Endodermal cell (in vitro differentiated cells): Measurements from ENCODE around the gene RALGAPA1. TPM values are rescaled to one million over a fixed set of nuclear protein-coding genes. Genes with fewer than 3 reads are reported as not detected.
"Not testable (repeated sequence)": the region's sequence is repeated elsewhere in the genome, so short reads cannot be mapped to it uniquely, and the experiment has no call there.

Experiments
- DNase-seq: peaks from one replicate; pipeline ENCODE4 v3.0.0-alpha.2; 2017
- H3K27ac ChIP-seq: 2 replicates; pipeline ENCODE4 v1.5.1; 2013; ENCODE audit warnings: mild to moderate bottlenecking, low read depth, low read length, moderate library complexity
- H3K27me3 ChIP-seq: 2 replicates; pipeline ENCODE4 v1.6.1; 2013; ENCODE audit warnings: mild to moderate bottlenecking, low read length, moderate library complexity; ENCODE audit not compliant: insufficient read depth, control insufficient read depth, poor library complexity, severe bottlenecking
- H3K36me3 ChIP-seq: 2 replicates; pipeline ENCODE4 v1.7.0; 2013; ENCODE audit warnings: mild to moderate bottlenecking, low read length, moderate library complexity; ENCODE audit not compliant: control insufficient read depth, insufficient read depth
- H3K4me1 ChIP-seq: one replicate; pipeline ENCODE4 v1.7.0; 2013; ENCODE audit warnings: low read length; ENCODE audit not compliant: control insufficient read depth, insufficient read depth
- H3K4me3 ChIP-seq: 2 replicates; pipeline ENCODE4 v1.5.1; 2013; ENCODE audit warnings: mild to moderate bottlenecking, low read length, moderate library complexity
- H3K9ac ChIP-seq: 2 replicates; pipeline ENCODE4 v1.6.1; 2013; ENCODE audit warnings: mild to moderate bottlenecking, low read length, moderate library complexity; ENCODE audit not compliant: poor library complexity, severe bottlenecking; ENCODE audit errors: extremely low read depth
- H3K9me3 ChIP-seq: 2 replicates; pipeline ENCODE4 v1.6.1; 2013; ENCODE audit warnings: mild to moderate bottlenecking, low read length, moderate library complexity; ENCODE audit not compliant: control insufficient read depth
- H3K27ac Mint-ChIP-seq: 2 replicates; pipeline ENCODE4 v1.8.0; 2020; ENCODE audit warnings: mixed read lengths
- H3K27me3 Mint-ChIP-seq: 2 replicates; pipeline ENCODE4 v1.8.0; 2021; ENCODE audit warnings: mild to moderate bottlenecking, mixed read lengths; ENCODE audit not compliant: insufficient read depth
- H3K36me3 Mint-ChIP-seq: 2 replicates; pipeline ENCODE4 v1.8.0; 2020; ENCODE audit warnings: low read depth, mixed read lengths
- H3K4me1 Mint-ChIP-seq: 2 replicates; pipeline ENCODE4 v1.8.0; 2020; ENCODE audit warnings: mixed read lengths
- H3K4me3 Mint-ChIP-seq: 2 replicates; pipeline ENCODE4 v1.8.0; 2020; ENCODE audit warnings: mild to moderate bottlenecking, moderate library complexity, mixed read lengths
- H3K9me3 Mint-ChIP-seq: 2 replicates; pipeline ENCODE4 v1.8.0; 2020; ENCODE audit warnings: mild to moderate bottlenecking, mixed read lengths
- whole genome bisulfite sequencing, 2 experiments: methylation state at CpG; one replicate each; pipeline versions ENCODE4 v1.1.5 to v1.1.7; 2013; ENCODE audit warnings: missing lambda C conversion rate in 2 of 2, mixed read lengths in 1 of 2; ENCODE audit not compliant: insufficient coverage in 1 of 2, insufficient read length in 1 of 2; 5-methylcytosine and 5-hydroxymethylcytosine counted together
- total RNA-seq, 2 donors: library from RNA; stranded (reverse); fragmentation: NEBNext Ultra II Directional in 1 of 2; extraction: Animal tissue kit (Norgen Biotek cat#: 25700) in 1 of 2; gene quantifications; 2 replicates in 1 of 2; 3 replicates in 1 of 2; pipeline ENCODE4 v1.2.1, GENCODE V29; 2021
- TF ChIP-seq, protein P1 (sequence below): fragments of 200-600 bp; sonication (generic); conservative IDR thresholded peaks from 2 replicates; pipeline ENCODE4 v1.5.0; 2021; ENCODE audit warnings: antibody characterized with exemption, mild to moderate bottlenecking

RALGAPA1 gene
- total RNA-seq, 2 donors from 2014 or later, result 31.2 to 36.3 TPM

DNA sequence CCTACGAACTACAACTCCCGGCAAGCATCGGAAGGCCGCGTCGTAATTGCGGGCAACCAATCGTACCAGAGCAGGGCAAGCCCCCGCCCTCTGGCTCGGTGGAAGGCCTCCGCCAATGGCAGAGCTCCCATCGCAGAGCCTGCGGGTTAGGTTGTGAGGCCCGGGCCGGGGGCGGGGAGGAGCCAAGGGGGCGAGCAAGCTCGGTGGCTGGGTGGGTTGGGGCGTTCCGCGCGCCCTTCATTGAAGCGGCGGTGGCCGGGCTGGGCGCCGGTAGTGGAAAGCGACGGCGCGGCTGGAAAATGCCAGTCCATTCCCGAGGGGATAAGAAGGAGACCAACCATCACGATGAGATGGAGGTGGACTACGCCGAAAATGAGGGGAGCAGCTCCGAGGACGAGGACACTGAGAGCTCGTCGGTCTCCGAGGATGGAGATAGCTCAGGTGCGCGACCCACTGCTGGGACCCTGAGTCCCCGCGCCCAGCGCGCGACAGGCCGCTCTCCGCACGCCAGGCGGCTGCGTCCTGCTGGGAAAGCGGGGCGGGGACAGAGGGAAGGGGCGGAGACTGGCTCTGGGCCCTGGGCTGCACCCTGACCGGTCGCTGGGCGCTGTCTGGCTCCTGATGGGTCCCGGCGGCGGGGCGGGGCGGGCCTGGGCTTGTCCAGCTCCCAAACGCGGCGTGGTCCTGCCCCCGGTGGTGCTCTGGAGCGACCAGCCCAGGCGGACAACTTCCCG, 17.3 kb upstream of the RALGAPA1 start, which contains the start of gene BRMS1L:
Gene BRMS1L (plus strand): TSS at position 121 of the 734 bp plus-strand sequence. CDS start 179 bp downstream, at position 300.
- Mint-ChIP-seq H3K36me3 (peaks cover 9% of the 10 kb centered on the region), H3K9me3 (no peaks in the 10 kb centered on the region), H3K27me3 (no peaks in the 10 kb centered on the region), H3K27ac (peak within 1 kb of the TSS; percentile 95), H3K4me3 (peak within 1 kb of the TSS; percentile 85), H3K4me1 (peaks cover 10% of the 10 kb centered on the region)
- Histone ChIP-seq H3K27ac (peak within 1 kb of the TSS; percentile 86), H3K36me3 (peaks cover 2% of the 10 kb centered on the region), H3K27me3 (no peaks in the 10 kb centered on the region), H3K9me3 (no peaks in the 10 kb centered on the region), H3K9ac (peak within 1 kb of the TSS; percentile 79), H3K4me3 (peak within 1 kb of the TSS; percentile 100), H3K4me1 (no peaks in the 10 kb centered on the region)
- WGBS, 2 experiments, result 0% methylated on average over 17 to 70 of the region's 70 CpGs
- DNase-seq, result peak; percentile 99
- TF ChIP-seq, protein P1, sequence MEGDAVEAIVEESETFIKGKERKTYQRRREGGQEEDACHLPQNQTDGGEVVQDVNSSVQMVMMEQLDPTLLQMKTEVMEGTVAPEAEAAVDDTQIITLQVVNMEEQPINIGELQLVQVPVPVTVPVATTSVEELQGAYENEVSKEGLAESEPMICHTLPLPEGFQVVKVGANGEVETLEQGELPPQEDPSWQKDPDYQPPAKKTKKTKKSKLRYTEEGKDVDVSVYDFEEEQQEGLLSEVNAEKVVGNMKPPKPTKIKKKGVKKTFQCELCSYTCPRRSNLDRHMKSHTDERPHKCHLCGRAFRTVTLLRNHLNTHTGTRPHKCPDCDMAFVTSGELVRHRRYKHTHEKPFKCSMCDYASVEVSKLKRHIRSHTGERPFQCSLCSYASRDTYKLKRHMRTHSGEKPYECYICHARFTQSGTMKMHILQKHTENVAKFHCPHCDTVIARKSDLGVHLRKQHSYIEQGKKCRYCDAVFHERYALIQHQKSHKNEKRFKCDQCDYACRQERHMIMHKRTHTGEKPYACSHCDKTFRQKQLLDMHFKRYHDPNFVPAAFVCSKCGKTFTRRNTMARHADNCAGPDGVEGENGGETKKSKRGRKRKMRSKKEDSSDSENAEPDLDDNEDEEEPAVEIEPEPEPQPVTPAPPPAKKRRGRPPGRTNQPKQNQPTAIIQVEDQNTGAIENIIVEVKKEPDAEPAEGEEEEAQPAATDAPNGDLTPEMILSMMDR, result no peak

DNA sequence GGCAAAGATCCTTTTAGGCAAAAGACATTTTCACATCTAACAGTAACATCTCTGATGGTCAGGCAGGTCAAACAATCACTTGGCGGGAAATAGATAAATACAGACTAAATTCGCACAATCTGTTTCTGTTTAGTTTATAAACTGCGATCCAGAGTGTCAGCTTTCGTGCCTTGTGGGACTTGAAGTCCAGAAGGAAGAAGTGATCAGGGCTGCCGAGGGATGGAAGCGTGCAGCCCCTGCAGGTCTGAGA, 16.8 kb upstream of the RALGAPA1 start:
- no peak for DNase-seq
- H3K4me3 ChIP-seq, result peak overlapping the region; percentile 100
- 0% methylated on average over 3 to 6 of the region's 6 CpGs for WGBS, 2 experiments
- TF ChIP-seq, protein P1, result no peak
- H3K9me3 ChIP-seq, result no peaks in the 10 kb centered on the region
- Mint-ChIP-seq H3K27ac (peak overlapping the region; percentile 78), H3K9me3 (no peaks in the 10 kb centered on the region), H3K4me1 (peaks cover 10% of the 10 kb centered on the region), H3K27me3 (no peaks in the 10 kb centered on the region), H3K4me3 (peak overlapping the region; percentile 85), H3K36me3 (peaks cover 7% of the 10 kb centered on the region)
- H3K27ac ChIP-seq, result no peak overlapping the region
- H3K9ac ChIP-seq, result peak overlapping the region; percentile 35
- no peaks in the 10 kb centered on the region for H3K36me3 ChIP-seq
- H3K27me3 ChIP-seq, result no peaks in the 10 kb centered on the region
- no peaks in the 10 kb centered on the region for H3K4me1 ChIP-seq

DNA sequence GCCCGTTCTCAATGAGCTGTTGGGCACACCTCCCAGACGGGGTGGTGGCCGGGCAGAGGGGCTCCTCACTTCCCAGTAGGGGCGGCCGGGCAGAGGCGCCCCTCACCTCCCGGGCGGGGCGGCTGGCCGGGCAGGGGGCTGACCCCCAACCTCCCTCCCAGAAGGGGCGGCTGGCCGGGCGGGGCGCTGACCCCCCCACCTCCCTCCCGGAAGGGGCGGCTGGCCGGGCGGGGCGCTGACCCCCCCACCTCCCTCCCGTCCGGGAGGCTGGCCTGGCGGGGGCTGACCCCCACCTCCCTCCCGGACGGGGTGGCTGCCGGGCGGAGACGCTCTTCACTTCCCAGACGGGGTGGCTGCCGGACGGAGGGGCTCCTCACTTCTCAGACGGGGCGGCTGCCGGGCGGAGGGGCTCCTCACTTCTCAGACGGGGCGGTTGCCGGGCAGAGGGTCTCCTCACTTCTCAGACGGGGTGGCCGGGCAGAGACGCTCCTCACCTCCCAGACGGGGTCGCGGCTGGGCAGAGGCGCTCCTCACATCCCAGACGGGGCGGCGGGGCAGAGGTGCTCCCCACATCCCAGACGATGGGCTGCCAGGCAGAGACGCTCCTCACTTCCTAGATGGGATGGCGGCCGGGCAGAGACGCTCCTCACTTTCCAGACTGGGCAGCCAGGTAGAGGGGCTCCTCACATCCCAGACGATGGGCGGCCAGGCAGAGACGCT, 15.5 kb upstream of the RALGAPA1 start:
- not testable (repeated sequence) for H3K27ac ChIP-seq, H3K4me3 ChIP-seq, H3K36me3 Mint-ChIP-seq, H3K4me1 Mint-ChIP-seq, H3K36me3 ChIP-seq, H3K4me3 Mint-ChIP-seq, H3K9ac ChIP-seq, H3K9me3 ChIP-seq, H3K4me1 ChIP-seq, H3K27me3 Mint-ChIP-seq, DNase-seq, H3K27ac Mint-ChIP-seq, H3K27me3 ChIP-seq, H3K9me3 Mint-ChIP-seq
- 98% methylated on average over 19 of the region's 55 CpGs; no CpG with 5 or more reads in 1 of the 2 experiments for WGBS, 2 experiments
